ENCODE data around the gene PARP4. TPM values are rescaled to one million over a fixed set of nuclear protein-coding genes. Genes with fewer than 3 reads are reported as not detected.
"Not testable (repeated sequence)": the region's sequence is repeated elsewhere in the genome, so short reads cannot be mapped to it uniquely, and the experiment has no call there.

PARP4 gene
- total RNA-seq, 2 donors from 2014 or later, result 27.2 to 35.8 TPM

- Histone ChIP-seq H3K9me3 (no peaks in the 10 kb centered on the region), H3K4me1 (replicated peaks) (no peaks in the 10 kb centered on the region), H3K27ac (no peak overlapping the region), H3K4me3 (no peak overlapping the region), H3K27me3 (replicated peaks; ENCODE audit: insufficient read depth) (no peaks in the 10 kb centered on the region), H3K36me3 (peaks cover 0 to 10% of the 10 kb centered on the region in 2 donors)
- no peak for TF ChIP-seq CTCF (IDR thresholded peaks at IDR 0.05)
- TF ChIP-seq POLR2AphosphoS5 (IDR thresholded peaks at IDR 0.05), result no peak
- no peak for TF ChIP-seq POLR2A (IDR thresholded peaks at IDR 0.05)
- 94% methylated on average over 8 of the region's 8 CpGs for WGBS
- no peak for DNase-seq (ENCODE audit: low spot score)
- intact Hi-C loops (cut with DNase I), result no loop called here
These were observed 56.2 kb downstream of the PARP4 start for GRCh38 chr13:24456396-24456795.

- peaks cover 6 to 10% of the 10 kb centered on the region in 2 donors for H3K36me3 ChIP-seq
- intact Hi-C loops (cut with DNase I), result no loop called here
- no peak overlapping the region for H3K27ac ChIP-seq
- TF ChIP-seq CTCF (IDR thresholded peaks at IDR 0.05), result no peak
- no peak for TF ChIP-seq POLR2A (IDR thresholded peaks at IDR 0.05)
- TF ChIP-seq POLR2AphosphoS5 (IDR thresholded peaks at IDR 0.05), result no peak
- no peaks in the 10 kb centered on the region for H3K4me1 ChIP-seq (replicated peaks)
- H3K9me3 ChIP-seq, result no peaks in the 10 kb centered on the region
- no peak for DNase-seq (ENCODE audit: low spot score)
- no peak overlapping the region for H3K4me3 ChIP-seq
- H3K27me3 ChIP-seq (replicated peaks; ENCODE audit: insufficient read depth), result no peaks in the 10 kb centered on the region
- WGBS, result 92% methylated on average over 6 of the region's 6 CpGs
These were observed 58.5 kb downstream of the PARP4 start for GRCh38 chr13:24454056-24454455.

- 96% methylated on average over 9 of the region's 9 CpGs for WGBS
- Histone ChIP-seq H3K9me3 (no peaks in the 10 kb centered on the region), H3K27me3 (replicated peaks; ENCODE audit: insufficient read depth) (no peaks in the 10 kb centered on the region), H3K36me3 (peaks cover 6 to 10% of the 10 kb centered on the region in 2 donors), H3K27ac (no peak overlapping the region), H3K4me3 (no peak overlapping the region), H3K4me1 (replicated peaks) (no peaks in the 10 kb centered on the region)
- no peak for DNase-seq (ENCODE audit: low spot score)
- TF ChIP-seq CTCF (IDR thresholded peaks at IDR 0.05) (no peak), POLR2AphosphoS5 (IDR thresholded peaks at IDR 0.05) (no peak), POLR2A (IDR thresholded peaks at IDR 0.05) (no peak)
- intact Hi-C loops (cut with DNase I), result no loop called here
These were observed 60.5 kb downstream of the PARP4 start for GRCh38 chr13:24452044-24452443.

GRCh38 chr13:24450530-24450929, 62.0 kb downstream of the PARP4 start:
- TF ChIP-seq POLR2AphosphoS5 (IDR thresholded peaks at IDR 0.05), result no peak
- TF ChIP-seq POLR2A (IDR thresholded peaks at IDR 0.05), result no peak
- intact Hi-C loops (cut with DNase I), result no loop called here
- Histone ChIP-seq H3K4me3 (no peak overlapping the region), H3K4me1 (replicated peaks) (no peaks in the 10 kb centered on the region), H3K27ac (no peak overlapping the region), H3K36me3 (peaks cover 6 to 10% of the 10 kb centered on the region in 2 donors), H3K27me3 (replicated peaks; ENCODE audit: insufficient read depth) (no peaks in the 10 kb centered on the region), H3K9me3 (no peaks in the 10 kb centered on the region)
- 68% methylated on average over 6 of the region's 6 CpGs for WGBS
- no peak for DNase-seq (ENCODE audit: low spot score)

GRCh38 chr13:24444851-24445250, 67.7 kb downstream of the PARP4 start:
- intact Hi-C loops (cut with DNase I); DNase-seq (ENCODE audit: low spot score); H3K4me3 ChIP-seq; H3K9me3 ChIP-seq; H3K36me3 ChIP-seq; H3K4me1 ChIP-seq (replicated peaks); H3K27me3 ChIP-seq (replicated peaks; ENCODE audit: insufficient read depth); H3K27ac ChIP-seq: not testable (repeated sequence)
- WGBS, result 83% methylated on average over 9 of the region's 9 CpGs

GRCh38 chr13:24443366-24443765, 69.2 kb downstream of the PARP4 start:
- Histone ChIP-seq H3K27me3 (replicated peaks; ENCODE audit: insufficient read depth) (no peaks in the 10 kb centered on the region), H3K9me3 (no peaks in the 10 kb centered on the region), H3K27ac (no peak overlapping the region), H3K4me3 (no peak overlapping the region), H3K36me3 (no peaks in the 10 kb centered on the region), H3K4me1 (replicated peaks) (no peaks in the 10 kb centered on the region)
- TF ChIP-seq CTCF (IDR thresholded peaks at IDR 0.05) (no peak), POLR2A (IDR thresholded peaks at IDR 0.05) (no peak), POLR2AphosphoS5 (IDR thresholded peaks at IDR 0.05) (no peak)
- 75% methylated on average over 4 of the region's 4 CpGs for WGBS
- DNase-seq (ENCODE audit: low spot score), result no peak
- intact Hi-C loops (cut with DNase I), result no loop called here

GRCh38 chr13:24426045-24426444, 86.5 kb downstream of the PARP4 start:
- intact Hi-C loops (cut with DNase I); H3K27ac ChIP-seq; H3K9me3 ChIP-seq; H3K36me3 ChIP-seq; H3K27me3 ChIP-seq (replicated peaks; ENCODE audit: insufficient read depth); DNase-seq (ENCODE audit: low spot score); H3K4me3 ChIP-seq; H3K4me1 ChIP-seq (replicated peaks): not testable (repeated sequence)
- 98% methylated on average over 3 of the region's 3 CpGs for WGBS

GRCh38 chr13:24419668-24420067, 92.9 kb downstream of the PARP4 start:
- H3K4me3 ChIP-seq; intact Hi-C loops (cut with DNase I); H3K27ac ChIP-seq; H3K36me3 ChIP-seq; H3K27me3 ChIP-seq (replicated peaks; ENCODE audit: insufficient read depth); H3K9me3 ChIP-seq; DNase-seq (ENCODE audit: low spot score); H3K4me1 ChIP-seq (replicated peaks): not testable (repeated sequence)
- WGBS, result 68% methylated on average over 6 of the region's 6 CpGs
